HL-60/S4 (cell line): ENCODE measurements around the gene BGN.

Experiments
- in situ Hi-C: fragments of 300-500 bp; cut with MboI; formaldehyde crosslinking; loops from 2 replicates; pipeline ENCODE4 v1.14.3; 2022; ENCODE audit warnings: low sequenced_read_pairs

Gene BGN

DNA sequence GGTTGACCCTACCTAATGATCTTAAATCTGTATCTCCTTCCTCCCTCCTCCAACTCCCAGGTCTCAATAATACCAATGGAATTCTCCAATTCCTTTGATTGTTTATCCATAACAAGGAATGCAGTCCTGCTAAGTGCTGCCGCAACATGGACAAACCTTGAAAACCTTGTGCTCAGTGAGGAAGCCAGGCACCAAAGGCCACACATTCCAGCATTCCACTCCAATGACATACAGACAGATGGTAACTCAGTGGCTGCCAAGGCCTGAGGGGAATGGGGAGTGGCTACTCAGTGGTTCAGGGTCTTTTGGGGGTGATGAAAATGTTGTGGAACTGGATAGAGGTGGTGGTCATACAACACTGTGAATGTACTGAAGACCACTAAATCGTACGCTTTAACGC, 34.8 kb upstream of the BGN start:
- in situ Hi-C loops = no loop called here

DNA sequence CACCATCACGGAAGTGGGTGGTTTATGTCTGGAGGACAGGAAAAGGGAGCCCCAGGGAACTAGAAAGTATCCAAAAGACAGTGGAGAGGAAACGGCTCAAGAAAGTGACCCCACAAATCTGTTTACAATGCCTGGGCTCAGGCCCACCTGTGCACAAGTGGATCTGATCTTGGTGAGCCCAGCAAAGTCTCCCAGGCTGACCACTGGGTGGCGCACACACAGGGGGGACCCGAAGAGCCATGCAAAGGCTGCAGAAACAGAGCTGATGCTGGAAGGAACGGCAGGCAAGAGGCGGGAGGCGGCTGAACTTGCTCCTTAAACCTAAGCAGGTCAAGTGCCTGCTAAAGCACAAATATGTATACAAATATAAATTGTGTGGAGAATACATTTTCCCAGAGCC, 34.0 kb upstream of the BGN start:
- in situ Hi-C loops = no loop called here

DNA sequence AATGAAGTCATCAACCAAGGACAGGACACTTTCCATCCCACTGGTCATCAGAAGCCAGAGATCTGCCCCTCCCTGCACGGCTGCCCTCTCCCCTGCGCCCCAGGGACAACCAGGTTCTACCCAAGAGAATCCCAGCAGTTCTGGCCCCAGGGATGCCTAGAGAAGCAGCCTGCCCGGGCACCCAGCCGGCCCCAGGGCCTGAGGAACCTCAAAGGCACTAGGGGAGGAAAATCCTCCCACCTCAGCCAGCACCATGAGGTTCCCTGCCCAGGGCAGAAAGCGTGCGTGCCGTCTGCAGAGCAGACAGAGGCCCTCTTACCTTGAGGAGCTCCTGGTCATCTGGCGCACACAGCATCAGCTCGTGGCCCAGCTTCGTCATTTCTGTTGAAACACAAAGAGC, 32.5 kb upstream of the BGN start:
- in situ Hi-C loops = no loop called here

GRCh38 chrX:153463031-153463430, 31.7 kb upstream of the BGN start:
- in situ Hi-C loops = no loop called here

GRCh38 chrX:153463556-153463955, 31.2 kb upstream of the BGN start:
- in situ Hi-C loops = no loop called here

- in situ Hi-C loops = no loop called here
Measured at GRCh38 chrX:153464116-153464515, 30.7 kb upstream of the BGN start.

GRCh38 chrX:153465691-153466380, 28.9 kb upstream of the BGN start:
- in situ Hi-C loops = no loop called here

DNA sequence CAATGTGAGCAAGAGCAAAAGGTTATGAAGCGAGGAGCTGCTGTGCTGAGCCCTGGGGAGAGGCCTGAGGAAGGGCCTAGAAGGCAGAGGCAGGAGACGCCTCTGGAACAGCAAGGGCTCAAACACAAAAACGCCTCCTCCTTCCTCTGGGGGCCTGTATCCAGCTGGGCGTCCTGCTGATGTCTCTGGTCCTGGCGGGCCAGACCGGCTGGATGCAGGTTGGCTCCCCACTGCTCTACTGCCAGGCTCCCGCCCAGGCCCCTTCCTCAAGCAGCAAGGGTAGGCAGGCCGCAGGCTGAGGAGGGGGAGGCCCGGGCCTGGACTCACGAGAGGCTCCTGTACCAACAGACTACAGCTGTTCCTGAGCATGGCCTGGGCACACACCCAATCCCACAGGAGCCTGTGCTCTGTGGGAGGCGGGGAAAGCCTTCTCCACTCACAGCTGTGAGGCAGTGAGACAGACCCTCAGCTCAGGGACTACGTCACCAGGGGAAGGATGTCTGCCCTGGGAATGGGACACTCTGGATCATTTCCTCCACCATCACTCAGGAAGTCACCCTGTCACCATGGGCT, 26.7 kb upstream of the BGN start:
- in situ Hi-C loops = no loop called here

- in situ Hi-C loops = no loop called here
Measured at GRCh38 chrX:153469811-153470410, 24.9 kb upstream of the BGN start.

DNA sequence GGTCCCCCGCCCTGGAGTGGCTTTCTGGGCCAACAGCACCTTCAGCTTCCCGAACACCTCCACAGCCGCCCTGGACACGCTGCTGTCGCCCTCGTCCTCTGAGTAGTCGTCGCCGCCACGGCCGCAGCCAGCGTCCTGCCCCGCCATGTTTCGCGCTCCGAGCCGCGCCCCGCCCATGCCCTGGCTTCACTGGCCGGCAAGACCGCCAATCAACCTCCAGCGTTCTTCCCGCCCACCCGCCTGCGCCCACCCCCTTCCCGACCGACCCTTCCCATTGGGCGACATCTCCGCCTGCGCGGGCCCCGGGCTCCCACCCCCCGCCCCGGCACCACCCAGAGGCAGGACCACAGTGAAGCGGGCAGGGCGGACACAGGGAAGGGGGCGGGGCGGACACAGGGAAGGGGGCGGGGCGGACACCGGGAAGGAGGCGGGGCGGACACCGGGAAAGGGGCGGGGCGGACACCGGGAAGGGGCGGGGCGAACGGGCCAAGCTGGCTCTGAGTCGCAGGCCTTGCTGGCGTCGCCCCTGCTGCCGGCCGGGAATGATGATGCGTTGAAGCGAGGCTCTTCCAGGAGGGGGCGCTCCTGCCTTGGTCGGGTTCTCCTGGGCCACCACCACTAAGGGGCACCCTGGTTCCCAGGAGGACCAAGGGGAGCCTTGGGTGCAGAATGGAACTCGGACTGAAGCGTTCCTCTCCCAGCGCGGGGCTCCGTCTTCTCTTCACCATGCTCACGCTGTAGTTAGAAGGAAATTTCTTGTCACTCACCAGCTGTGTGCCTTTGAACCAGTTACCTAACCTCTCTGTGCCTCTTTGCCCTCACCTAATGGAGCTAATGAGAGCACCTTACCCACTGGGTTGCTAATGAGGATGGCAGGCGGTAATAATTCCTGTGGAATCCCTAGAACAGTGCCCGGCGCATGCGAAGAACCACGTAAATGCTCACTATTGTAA, 24.1 kb upstream of the BGN start, which contains the start of gene HAUS7:
HAUS7 (minus strand) TSS at position 166 of the 953 bp plus-strand sequence; CDS start at position 147, 19 bp downstream.
- in situ Hi-C loops = no loop called here

DNA sequence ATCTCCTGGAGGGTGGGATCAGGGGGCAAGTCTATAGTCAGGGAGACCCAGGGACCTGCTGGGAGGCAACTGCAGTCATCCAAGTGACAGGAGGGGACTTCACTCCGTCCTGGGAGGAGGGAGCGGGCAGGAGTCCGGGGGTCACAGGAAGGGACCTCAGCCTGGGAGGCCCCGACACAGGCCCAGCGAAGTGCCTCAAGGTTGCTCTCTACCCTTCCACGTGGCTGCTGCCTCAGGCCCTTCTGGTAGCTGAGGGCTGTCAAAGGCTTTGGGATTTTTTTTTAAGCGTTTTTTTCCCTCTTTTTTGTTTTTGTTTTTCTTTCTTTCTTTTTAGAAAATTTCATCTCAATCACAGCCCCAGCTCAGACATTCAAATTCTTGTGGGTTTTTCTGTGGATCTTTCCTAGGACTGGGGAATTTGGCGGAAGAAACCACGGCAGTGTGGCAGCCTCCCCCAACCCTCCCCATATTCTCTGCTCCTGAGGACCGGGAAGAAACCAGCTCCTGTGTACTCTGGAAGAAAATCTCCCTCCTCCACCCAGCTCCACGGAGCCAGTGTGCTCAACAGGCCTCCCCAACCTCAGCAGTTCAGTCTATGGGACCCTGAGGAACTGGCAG, 23.0 kb upstream of the BGN start:
- in situ Hi-C loops = no loop called here

DNA sequence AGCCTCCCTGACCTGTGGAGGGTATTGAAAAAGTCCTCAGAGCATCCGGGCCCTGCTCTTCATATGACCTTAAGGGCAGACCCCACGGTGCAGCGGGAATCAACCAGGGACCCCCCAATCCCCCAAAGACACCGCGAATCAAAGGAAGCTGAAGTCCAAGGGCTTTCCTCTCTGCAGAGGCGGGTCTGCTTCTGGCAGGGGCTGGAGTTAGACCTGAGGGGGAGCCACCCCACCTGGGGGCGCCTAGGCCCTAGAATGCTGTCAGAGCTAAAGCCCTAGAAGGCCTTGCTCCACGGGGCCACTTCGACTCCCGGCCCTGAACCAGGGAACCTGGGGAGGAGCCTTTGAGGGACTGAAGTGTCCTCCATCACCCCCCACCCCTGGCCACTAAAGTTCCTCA, 21.7 kb upstream of the BGN start:
- in situ Hi-C loops = no loop called here

DNA sequence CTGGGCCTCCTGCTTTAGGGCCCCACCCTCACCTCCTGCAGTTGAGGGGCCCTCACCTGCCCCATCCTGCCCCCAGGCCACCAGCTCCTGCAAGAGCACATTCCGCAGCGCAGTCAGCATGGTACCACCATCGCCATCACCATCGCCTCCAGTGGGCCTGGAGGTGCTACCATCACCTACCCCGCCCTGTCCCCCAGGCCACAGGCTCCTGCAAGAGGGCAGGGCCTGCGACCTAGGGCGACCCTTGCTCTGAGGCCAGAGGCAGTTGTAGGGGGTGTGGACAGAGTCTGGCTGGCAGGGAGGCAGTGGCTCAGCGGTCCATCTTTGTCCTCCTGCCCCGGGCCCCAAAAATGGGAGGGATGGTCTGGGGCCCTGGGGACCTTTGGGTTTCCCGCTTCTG, 20.5 kb upstream of the BGN start:
- in situ Hi-C loops = no loop called here

DNA sequence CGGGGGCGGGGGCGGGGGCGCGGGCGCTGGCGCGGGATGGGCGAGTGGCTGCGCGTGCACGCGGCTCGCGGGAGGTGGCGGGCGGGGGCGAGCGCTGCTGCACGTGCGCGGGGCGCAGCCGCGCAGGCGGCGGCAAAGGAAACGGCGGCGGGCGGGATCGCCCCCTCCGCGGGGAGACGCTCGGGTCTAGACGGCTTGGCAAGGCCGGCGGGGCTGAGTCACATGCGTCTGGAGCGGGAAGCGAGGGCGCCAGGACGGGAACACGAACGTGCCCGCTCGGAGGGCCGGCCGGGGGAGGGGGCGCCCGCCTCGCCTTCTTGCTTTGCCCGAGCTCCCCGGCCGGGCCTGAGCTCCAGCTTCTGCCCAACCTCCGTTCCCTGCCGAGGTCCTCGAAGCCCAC, 20.1 kb upstream of the BGN start:
- in situ Hi-C loops = no loop called here

GRCh38 chrX:153475271-153475670, 19.5 kb upstream of the BGN start:
- in situ Hi-C loops = no loop called here

DNA sequence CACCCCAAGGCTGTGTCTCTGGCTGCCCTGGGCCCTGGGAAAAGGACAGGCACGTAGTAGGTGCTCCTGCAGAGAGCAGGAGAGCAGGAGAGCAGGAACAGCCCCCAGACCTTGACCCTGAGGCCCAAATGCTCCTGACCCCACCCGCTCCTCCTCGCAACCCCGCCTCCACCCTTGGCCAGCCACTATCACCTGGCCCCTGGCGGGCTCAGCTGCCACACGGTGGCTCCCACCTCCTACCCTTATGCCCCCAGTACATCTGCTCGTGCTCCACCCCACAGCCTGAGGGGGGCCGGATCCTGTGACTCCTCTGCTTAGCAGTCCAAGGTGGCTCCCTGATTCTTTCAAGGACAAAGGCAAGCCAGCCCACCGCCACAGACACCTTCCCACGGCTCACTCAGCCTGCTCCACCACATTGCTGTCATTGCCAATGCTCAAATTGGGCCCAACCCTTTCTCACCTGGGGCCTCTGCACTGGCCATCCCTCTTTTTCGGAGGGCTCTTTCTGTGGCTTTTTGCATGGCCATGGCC, 19.0 kb upstream of the BGN start:
- in situ Hi-C loops = no loop called here

DNA sequence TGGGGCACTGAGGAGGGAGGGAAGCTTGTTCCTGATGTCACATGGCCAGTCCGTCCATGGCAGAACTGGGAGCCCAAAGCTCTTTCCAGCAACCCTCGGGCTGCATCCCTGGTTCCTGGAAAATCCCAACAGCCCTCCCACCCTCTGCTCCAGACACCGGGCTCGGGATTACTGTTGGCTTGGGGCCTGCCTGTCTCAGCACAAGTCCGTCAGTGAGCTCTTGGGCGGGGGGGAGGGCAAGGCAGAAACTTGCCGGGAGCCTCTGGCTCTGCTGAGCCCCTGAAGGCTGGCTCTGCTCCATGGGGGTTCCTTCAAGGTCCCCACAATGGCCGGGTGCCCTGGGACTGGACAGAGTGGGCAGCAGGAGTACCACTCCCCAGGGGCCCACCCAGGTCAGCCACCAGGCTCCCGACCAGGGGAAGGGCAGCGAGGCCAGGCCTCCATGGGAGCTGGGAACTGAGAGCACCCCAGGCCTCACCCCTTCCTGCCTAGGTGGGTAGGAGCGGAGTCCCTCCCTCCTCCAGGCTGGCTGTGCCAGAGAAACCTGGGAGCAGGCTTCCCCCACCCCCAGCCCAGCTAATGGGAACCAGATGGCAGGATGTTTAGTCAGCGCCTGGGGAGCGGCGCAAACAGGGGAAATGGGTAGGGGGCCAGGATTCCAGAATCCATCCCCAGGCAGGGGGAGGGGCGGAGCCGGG, 18.0 kb upstream of the BGN start:
- in situ Hi-C loops = no loop called here

GRCh38 chrX:153477364-153477857, 17.4 kb upstream of the BGN start:
- in situ Hi-C loops = no loop called here

GRCh38 chrX:153477901-153478300, 16.9 kb upstream of the BGN start:
- in situ Hi-C loops = no loop called here

GRCh38 chrX:153478746-153479145, 16.0 kb upstream of the BGN start:
- in situ Hi-C loops = no loop called here
